GM23338 (cell line): ENCODE measurements around the gene R3HDM2. TPM values are rescaled to one million over a fixed set of nuclear protein-coding genes. Genes with fewer than 3 reads are reported as not detected.

Experiments
- ATAC-seq: fragments of 200-7000 bp; cut with Tn5 transposase; 3 replicates; pipeline ENCODE4 v1.9.1; 2020
- DNase-seq: peaks from one replicate; pipeline ENCODE4 v3.0.0-alpha.2; 2015; ENCODE audit warnings: low spot score
- H2AFZ ChIP-seq: fragments of 200-600 bp; sonication (generic); 2 replicates; pipeline ENCODE4 v1.8.0; 2016; ENCODE audit warnings: antibody characterized with exemption, mild to moderate bottlenecking, moderate library complexity
- H3F3A ChIP-seq: fragments of 200-600 bp; sonication (generic); replicated peaks from 2 replicates; pipeline ENCODE4 v1.8.0; 2017; ENCODE audit warnings: antibody characterized with exemption, mixed run types, low read depth
- H3K27ac ChIP-seq: fragments of 200-600 bp; sonication (generic); 2 replicates; pipeline ENCODE4 v1.6.1; 2016; ENCODE audit warnings: low read depth
- H3K27me3 ChIP-seq: fragments of 200-600 bp; sonication (generic); 2 replicates; pipeline ENCODE4 v1.8.0; 2016; ENCODE audit warnings: mild to moderate bottlenecking, mixed run types, moderate library complexity; ENCODE audit not compliant: insufficient read depth
- H3K36me3 ChIP-seq: fragments of 200-600 bp; sonication (generic); 2 replicates; pipeline ENCODE4 v1.8.0; 2016; ENCODE audit warnings: mild to moderate bottlenecking; ENCODE audit not compliant: insufficient read depth
- H3K4me1 ChIP-seq: fragments of 200-600 bp; sonication (generic); 2 replicates; pipeline ENCODE4 v1.8.0; 2016; ENCODE audit warnings: mild to moderate bottlenecking, moderate library complexity; ENCODE audit not compliant: insufficient read depth
- H3K4me2 ChIP-seq: fragments of 200-600 bp; sonication (generic); 2 replicates; pipeline ENCODE4 v1.7.1; 2017; ENCODE audit warnings: mixed run types
- H3K4me3 ChIP-seq: fragments of 200-600 bp; sonication (generic); 2 replicates; pipeline ENCODE4 v1.6.1; 2016; ENCODE audit warnings: mixed run types
- H3K79me2 ChIP-seq: fragments of 200-600 bp; sonication (generic); replicated peaks from 2 replicates; pipeline ENCODE4 v1.8.0; 2017; ENCODE audit warnings: mild to moderate bottlenecking; ENCODE audit not compliant: insufficient read depth
- H3K9me2 ChIP-seq: fragments of 200-600 bp; sonication (generic); 2 replicates; pipeline ENCODE4 v1.8.0; 2017; ENCODE audit not compliant: insufficient read depth
- H4K20me1 ChIP-seq: fragments of 200-600 bp; sonication (generic); replicated peaks from 2 replicates; pipeline ENCODE4 v1.8.0; 2017; ENCODE audit warnings: mild to moderate bottlenecking; ENCODE audit not compliant: insufficient read depth
- H3K27ac Mint-ChIP-seq: 2 replicates; pipeline ENCODE4 v1.8.0; 2020; ENCODE audit warnings: inconsistent platforms, mild to moderate bottlenecking, moderate library complexity, mixed read lengths
- H3K27me3 Mint-ChIP-seq: 3 replicates; pipeline ENCODE4 v1.8.0; 2022; ENCODE audit warnings: low read depth, mild to moderate bottlenecking, moderate library complexity, mixed read lengths, inconsistent platforms; ENCODE audit not compliant: insufficient read depth, poor library complexity
- H3K36me3 Mint-ChIP-seq: 3 replicates; pipeline ENCODE4 v1.8.0; 2021; ENCODE audit warnings: low read depth, mild to moderate bottlenecking, inconsistent platforms, moderate library complexity, mixed read lengths
- H3K4me1 Mint-ChIP-seq: 3 replicates; pipeline ENCODE4 v1.8.0; 2020; ENCODE audit warnings: mild to moderate bottlenecking, inconsistent platforms, mixed read lengths
- H3K4me3 Mint-ChIP-seq: 3 replicates; pipeline ENCODE4 v1.8.0; 2021; ENCODE audit warnings: moderate library complexity, mild to moderate bottlenecking, inconsistent platforms, mixed read lengths
- H3K9me3 Mint-ChIP-seq: 3 replicates; pipeline ENCODE4 v1.8.0; 2020; ENCODE audit warnings: moderate library complexity, mild to moderate bottlenecking, inconsistent platforms, mixed read lengths
- CREB1 ChIP-seq: fragments of 250-450 bp; sonication (Bioruptor Pico); IDR thresholded peaks from 2 replicates; pipeline ENCODE4 v1.5.0; 2020; ENCODE audit warnings: low read depth, mild to moderate bottlenecking, moderate library complexity
- CTCF ChIP-seq, 2 experiments: fragments of 200-600 bp in 1 of 2; sonication (generic) in 1 of 2; conservative IDR thresholded peaks; 2 replicates each; pipeline versions ENCODE4 v1.5.1 to v1.6.1; 2016 to 2017; ENCODE audit warnings: antibody characterized with exemption in 2 of 2, low read depth in 2 of 2, mild to moderate bottlenecking in 2 of 2, moderate library complexity in 1 of 2
- ETS1 ChIP-seq: IDR thresholded peaks from 2 replicates; pipeline ENCODE4 v1.6.1; 2016; ENCODE audit warnings: antibody characterized with exemption
- EZH2 ChIP-seq: fragments of 200-600 bp; sonication (generic); IDR thresholded peaks from one replicate; pipeline ENCODE4 v1.8.0; 2017; ENCODE audit warnings: antibody characterized with exemption, mild to moderate bottlenecking, low read depth; ENCODE audit not compliant: unreplicated experiment
- EZH2phosphoT487 ChIP-seq: fragments of 200-600 bp; sonication (generic); IDR thresholded peaks from one replicate; pipeline ENCODE4 v1.8.1; 2018; ENCODE audit warnings: antibody characterized with exemption; ENCODE audit not compliant: unreplicated experiment
- JUNB ChIP-seq: IDR thresholded peaks from one replicate; pipeline ENCODE4 v1.6.1; 2016; ENCODE audit warnings: antibody characterized with exemption; ENCODE audit not compliant: unreplicated experiment
- NANOG ChIP-seq: IDR thresholded peaks from 2 replicates; pipeline ENCODE4 v1.6.1; 2016; ENCODE audit warnings: antibody characterized with exemption, borderline replicate concordance
- POLR2AphosphoS5 ChIP-seq: IDR thresholded peaks from 2 replicates; pipeline ENCODE4 v1.6.1; 2016; ENCODE audit warnings: antibody characterized with exemption, low read depth
- STAT1 ChIP-seq: IDR thresholded peaks from one replicate; pipeline ENCODE4 v1.6.1; 2016; ENCODE audit warnings: antibody characterized with exemption; ENCODE audit not compliant: unreplicated experiment
- ZNF114 ChIP-seq: fragments of 250-450 bp; sonication (Bioruptor Pico); IDR thresholded peaks from 2 replicates; pipeline ENCODE4 v1.5.0; 2020; ENCODE audit warnings: mild to moderate bottlenecking, moderate library complexity
- ZNF331 ChIP-seq: fragments of 250-450 bp; sonication (Bioruptor Pico); IDR thresholded peaks from 2 replicates; pipeline ENCODE4 v1.5.0; 2020; ENCODE audit warnings: low read depth, mild to moderate bottlenecking, moderate library complexity
- ZNF462 ChIP-seq: fragments of 250-450 bp; sonication (Bioruptor Pico); IDR thresholded peaks from 2 replicates; pipeline ENCODE4 v1.5.0; 2020; ENCODE audit warnings: mild to moderate bottlenecking, moderate library complexity
- polyA plus RNA-seq: library from polyadenylated mRNA; unstranded; fragments of >200 nt; fragmentation: Nextera tagmentation; extraction: Ambion mirVana; gene quantifications from 2 replicates; pipeline ENCODE4 v1.2.1, GENCODE V29; 2016
- total RNA-seq: library from RNA; depleted of rRNA; stranded (reverse); fragments of >200 nt; shearing (Covaris generic); gene quantifications from 2 replicates; pipeline ENCODE4 v1.2.3, GENCODE V29; 2014
- TF ChIP-seq, protein P1 (sequence below): IDR thresholded peaks from one replicate; pipeline ENCODE4 v1.6.1; 2018; ENCODE audit warnings: antibody characterized with exemption; ENCODE audit not compliant: unreplicated experiment

The R3HDM2 gene
- total and polyA plus RNA-seq, 2 experiments from 2014 or later, result 9.6 to 19.6 TPM

- Histone ChIP-seq H3K27ac (no peak overlapping the region), H3K4me3 (no peak overlapping the region), H3K27me3 (no peaks in the 10 kb centered on the region), H3K79me2 (no peaks in the 10 kb centered on the region), H3K9me2 (no peaks in the 10 kb centered on the region), H3K4me2 (no peak overlapping the region), H4K20me1 (no peaks in the 10 kb centered on the region), H2AFZ (no peak overlapping the region), H3K36me3 (no peaks in the 10 kb centered on the region), H3K4me1 (peaks cover 16% of the 10 kb centered on the region), H3F3A (peaks cover 5% of the 10 kb centered on the region; the same call in 1 of the 2 replicates)
- H3K27ac Mint-ChIP-seq, result no peak overlapping the region
- no peak overlapping the region for H3K4me3 Mint-ChIP-seq
- no peak for ATAC-seq
- no peak for TF ChIP-seq CREB1 (CRISPR knock-in tag)
- TF ChIP-seq POLR2AphosphoS5, result no peak
- no peak for TF ChIP-seq CTCF (conservative IDR thresholded peaks at IDR 0.05; ENCODE audit: low read depth in 2 of 2)
- TF ChIP-seq, protein P1, sequence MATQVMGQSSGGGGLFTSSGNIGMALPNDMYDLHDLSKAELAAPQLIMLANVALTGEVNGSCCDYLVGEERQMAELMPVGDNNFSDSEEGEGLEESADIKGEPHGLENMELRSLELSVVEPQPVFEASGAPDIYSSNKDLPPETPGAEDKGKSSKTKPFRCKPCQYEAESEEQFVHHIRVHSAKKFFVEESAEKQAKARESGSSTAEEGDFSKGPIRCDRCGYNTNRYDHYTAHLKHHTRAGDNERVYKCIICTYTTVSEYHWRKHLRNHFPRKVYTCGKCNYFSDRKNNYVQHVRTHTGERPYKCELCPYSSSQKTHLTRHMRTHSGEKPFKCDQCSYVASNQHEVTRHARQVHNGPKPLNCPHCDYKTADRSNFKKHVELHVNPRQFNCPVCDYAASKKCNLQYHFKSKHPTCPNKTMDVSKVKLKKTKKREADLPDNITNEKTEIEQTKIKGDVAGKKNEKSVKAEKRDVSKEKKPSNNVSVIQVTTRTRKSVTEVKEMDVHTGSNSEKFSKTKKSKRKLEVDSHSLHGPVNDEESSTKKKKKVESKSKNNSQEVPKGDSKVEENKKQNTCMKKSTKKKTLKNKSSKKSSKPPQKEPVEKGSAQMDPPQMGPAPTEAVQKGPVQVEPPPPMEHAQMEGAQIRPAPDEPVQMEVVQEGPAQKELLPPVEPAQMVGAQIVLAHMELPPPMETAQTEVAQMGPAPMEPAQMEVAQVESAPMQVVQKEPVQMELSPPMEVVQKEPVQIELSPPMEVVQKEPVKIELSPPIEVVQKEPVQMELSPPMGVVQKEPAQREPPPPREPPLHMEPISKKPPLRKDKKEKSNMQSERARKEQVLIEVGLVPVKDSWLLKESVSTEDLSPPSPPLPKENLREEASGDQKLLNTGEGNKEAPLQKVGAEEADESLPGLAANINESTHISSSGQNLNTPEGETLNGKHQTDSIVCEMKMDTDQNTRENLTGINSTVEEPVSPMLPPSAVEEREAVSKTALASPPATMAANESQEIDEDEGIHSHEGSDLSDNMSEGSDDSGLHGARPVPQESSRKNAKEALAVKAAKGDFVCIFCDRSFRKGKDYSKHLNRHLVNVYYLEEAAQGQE, result no peak
- TF ChIP-seq EZH2, result no peak
- no peak for TF ChIP-seq ZNF331
- no peak for TF ChIP-seq ETS1
- TF ChIP-seq STAT1, result no peak
- TF ChIP-seq ZNF462 (CRISPR knock-in tag), result no peak
- TF ChIP-seq EZH2phosphoT487, result no peak
- no peak for TF ChIP-seq NANOG
- no peak for TF ChIP-seq ZNF114 (CRISPR knock-in tag)
- no peak for TF ChIP-seq JUNB
- peaks cover 5% of the 10 kb centered on the region; the same call in 1 of the 3 replicates for H3K36me3 Mint-ChIP-seq
- no peaks in the 10 kb centered on the region for H3K9me3 Mint-ChIP-seq
- H3K4me1 Mint-ChIP-seq, result peaks cover 18% of the 10 kb centered on the region
- DNase-seq, result no peak
- peaks cover 9% of the 10 kb centered on the region for H3K27me3 Mint-ChIP-seq
Observed at GRCh38 chr12:57260366-57260765, 170.5 kb downstream of the R3HDM2 start.
